HG02763 (cell line): ENCODE data around the gene KRT37.

Experiments used
- ATAC-seq: cut with Tn5 transposase; IDR thresholded peaks from one replicate; pipeline ENCODE4 v1.9.1; 2021; ENCODE audit warnings: mild to moderate bottlenecking, moderate library complexity; ENCODE audit not compliant: unreplicated experiment

The KRT37 gene

GRCh38 chr17:41424111-41424635 is at the start of gene KRT37:
TSS of gene KRT37 (minus strand) at chr17:41424585. CDS start at chr17:41424523, 62 bp downstream.
- ATAC-seq: no peak

DNA sequence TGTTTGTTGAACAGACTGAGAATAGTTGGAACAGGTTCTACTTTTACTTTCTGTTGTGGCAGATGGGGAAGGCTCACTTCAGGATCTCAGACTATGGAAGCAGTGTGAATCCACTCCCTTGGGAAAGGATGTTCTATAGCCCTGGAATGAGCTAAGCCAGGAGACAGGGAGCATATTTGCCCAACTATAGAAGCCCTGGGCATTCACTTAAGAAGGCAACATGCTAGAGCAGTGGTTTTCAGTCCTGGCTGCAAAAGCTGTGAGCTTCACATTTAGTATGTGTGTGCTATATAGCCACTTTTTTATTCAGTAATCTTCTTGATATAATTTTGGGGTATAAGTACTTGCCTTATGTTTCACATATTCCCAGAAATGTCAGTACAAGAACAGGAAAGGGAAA is 44.0 kb upstream of the KRT37 start:
- no peak for ATAC-seq

DNA sequence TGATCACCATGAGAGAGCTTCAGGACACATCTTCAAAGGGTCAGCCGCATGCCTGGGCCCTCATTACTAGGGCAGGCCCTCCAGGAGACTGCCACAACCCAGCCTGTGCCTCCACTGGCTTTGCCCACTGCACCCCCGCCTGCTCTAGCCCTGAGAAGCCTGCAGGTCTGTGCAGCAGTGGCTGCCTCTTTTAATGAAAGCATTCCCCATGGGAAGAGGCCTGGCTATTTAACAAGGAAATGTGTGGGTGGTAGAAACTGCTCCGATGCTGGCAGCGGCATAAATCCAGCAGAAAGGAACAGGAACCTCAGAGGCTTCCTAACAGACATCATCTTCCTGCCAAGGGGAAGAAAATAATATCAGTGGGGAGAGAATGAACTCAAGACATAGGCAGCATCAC is 43.2 kb upstream of the KRT37 start:
- no peak for ATAC-seq

DNA sequence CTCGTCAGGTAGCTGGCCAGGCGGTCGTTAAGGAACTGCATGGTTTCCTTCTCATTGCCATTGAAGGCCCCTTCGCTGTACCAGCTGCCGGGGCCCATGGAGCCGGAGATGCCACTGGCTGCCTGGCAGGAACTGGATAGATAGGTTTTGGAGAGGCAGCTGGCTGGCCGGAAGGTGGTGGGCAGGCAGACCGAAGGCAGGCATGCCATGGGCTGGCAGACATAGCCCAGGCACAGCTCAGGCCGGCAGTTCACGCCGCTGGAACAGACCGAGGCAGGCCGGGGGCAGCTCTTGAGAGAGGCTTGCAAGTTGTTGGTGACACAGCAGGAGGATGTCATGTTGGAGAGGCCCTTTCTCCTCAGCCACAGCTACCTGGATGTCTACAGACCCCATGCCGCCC is 42.6 kb upstream of the KRT37 start, which contains the start of gene KRT32:
Gene KRT32 (minus strand): TSS at position 399 of the 400 bp plus-strand sequence. CDS start 61 bp downstream, at position 338.
- no peak for ATAC-seq

DNA sequence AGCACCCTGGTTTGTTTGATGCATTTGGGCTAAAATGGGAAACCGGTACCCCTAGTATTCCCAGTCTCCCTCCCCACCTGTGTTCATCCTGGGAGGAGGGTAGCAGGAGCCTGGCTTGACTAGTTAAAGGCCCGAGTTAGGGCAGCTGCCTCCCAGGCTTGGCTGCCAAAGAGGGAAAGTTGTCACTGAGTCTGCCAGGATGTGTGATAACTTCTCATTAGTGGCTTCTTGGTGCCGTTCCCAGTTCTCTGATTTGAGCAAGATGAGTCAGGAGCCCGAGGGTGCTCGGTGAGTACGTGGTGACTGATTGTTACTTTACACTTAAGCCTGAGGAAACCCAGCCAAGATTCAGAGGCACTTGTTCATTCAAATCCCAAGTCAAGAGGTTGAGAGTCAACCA is 40.3 kb upstream of the KRT37 start:
- ATAC-seq: no peak

GRCh38 chr17:41464173-41464572 is 39.8 kb upstream of the KRT37 start:
- no peak for ATAC-seq

DNA sequence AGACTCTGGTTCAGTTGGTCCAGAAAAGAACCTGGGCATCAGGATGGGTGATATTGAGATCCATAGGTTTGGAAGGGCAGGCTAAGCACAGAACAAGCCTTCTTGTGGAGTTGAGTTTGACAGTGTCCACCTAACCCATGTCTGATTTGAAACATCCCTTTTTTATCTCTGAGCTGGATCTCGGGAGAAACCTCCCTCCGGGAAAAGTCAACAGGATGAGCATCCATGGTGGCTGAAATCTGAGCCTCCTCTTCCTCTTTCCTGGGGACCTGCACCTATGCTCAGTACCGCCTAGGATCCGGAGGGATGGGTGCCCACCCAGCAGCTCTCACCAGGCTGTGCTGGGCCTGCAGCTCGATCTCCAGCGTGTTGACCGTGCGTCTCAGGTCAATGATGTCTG is 39.4 kb upstream of the KRT37 start:
- ATAC-seq: no peak

DNA sequence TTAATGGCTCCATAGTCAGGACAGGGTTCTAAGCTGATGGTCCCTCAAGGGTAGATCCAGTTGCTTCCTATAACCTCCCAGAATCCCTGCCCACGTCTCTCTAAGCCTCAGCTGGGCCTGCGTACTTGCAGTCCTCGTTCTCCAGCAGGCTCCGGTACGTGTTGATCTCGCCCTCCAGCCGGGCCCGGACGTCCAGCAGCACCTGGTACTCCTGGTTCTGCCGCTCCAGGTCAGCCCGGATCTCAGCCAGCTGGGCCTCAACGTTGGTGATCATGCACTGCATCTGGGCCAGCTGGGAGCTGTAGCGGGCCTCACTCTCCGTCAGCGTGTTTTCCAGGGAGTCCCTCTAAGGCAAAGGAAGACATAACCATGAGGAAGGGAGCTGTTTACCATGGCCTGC is 38.3 kb upstream of the KRT37 start:
- ATAC-seq: no peak

- ATAC-seq: no peak
Measured at GRCh38 chr17:41457676-41458075, 33.3 kb upstream of the KRT37 start.

DNA sequence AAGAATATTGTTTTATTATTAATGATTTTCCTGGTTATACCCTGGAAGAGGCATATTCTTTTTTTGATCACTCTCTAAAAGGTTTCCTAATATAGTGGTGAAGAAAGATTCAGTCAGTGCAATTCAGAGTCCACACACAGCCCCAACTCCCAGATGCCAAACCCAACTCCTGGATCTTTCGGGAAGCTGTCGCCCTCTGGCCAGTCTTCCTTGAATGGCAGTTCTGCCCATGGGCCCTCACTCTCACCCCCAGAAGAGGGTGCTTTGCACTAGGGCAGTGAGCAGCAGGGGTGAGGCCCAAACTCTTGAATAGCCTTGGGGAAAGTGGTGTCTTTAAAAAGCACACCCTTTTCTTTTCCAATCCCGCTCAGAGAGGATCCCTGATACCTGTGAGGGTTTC is 31.8 kb upstream of the KRT37 start:
- ATAC-seq: no peak

- ATAC-seq: no peak
Measured at GRCh38 chr17:41455236-41455635, 30.9 kb upstream of the KRT37 start.

DNA sequence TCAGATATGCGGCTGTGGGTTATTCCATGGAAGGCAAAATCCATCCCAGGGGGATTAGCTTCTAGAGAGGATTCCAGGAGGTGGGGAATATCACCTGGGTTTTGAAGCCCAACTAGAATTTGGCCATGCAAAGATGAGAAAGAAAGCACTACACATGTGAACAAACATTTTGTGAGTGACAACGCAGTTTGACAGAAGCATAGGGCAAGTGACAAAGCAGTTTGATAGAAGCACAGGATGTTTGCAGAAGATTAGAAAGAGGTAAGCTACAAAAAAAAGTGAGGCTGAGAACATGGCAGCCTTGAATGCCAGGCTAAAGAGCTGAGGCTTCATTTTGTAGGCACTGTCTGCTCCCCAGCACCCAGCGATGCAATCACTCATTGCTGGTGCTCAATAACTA is 28.7 kb upstream of the KRT37 start:
- ATAC-seq: no peak

GRCh38 chr17:41452281-41452680 is 27.9 kb upstream of the KRT37 start:
- ATAC-seq: no peak

GRCh38 chr17:41451154-41451728 is 26.9 kb upstream of the KRT37 start:
- ATAC-seq: no peak

- ATAC-seq: no peak
Measured at GRCh38 chr17:41449008-41449407, 24.6 kb upstream of the KRT37 start.

GRCh38 chr17:41448506-41448905 is 24.1 kb upstream of the KRT37 start:
- ATAC-seq: no peak

DNA sequence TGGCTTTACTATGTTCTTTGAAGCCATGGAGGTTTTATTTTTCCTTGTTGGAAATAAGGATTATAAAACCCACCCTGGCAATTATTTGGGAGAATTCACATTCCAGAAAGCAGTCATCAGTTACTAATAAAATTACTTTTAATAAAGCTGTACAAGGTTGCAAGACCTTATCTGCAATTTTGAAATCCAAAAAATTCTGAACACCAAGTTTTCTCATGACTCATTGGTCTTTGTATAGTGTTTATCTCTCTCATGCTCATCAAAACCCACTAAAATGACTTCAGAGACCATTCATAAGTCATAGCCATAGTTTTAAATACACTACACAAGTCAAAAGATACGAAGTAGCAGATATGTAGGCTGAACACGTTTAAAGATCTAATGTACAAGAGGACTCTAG is 22.4 kb upstream of the KRT37 start:
- no peak for ATAC-seq

DNA sequence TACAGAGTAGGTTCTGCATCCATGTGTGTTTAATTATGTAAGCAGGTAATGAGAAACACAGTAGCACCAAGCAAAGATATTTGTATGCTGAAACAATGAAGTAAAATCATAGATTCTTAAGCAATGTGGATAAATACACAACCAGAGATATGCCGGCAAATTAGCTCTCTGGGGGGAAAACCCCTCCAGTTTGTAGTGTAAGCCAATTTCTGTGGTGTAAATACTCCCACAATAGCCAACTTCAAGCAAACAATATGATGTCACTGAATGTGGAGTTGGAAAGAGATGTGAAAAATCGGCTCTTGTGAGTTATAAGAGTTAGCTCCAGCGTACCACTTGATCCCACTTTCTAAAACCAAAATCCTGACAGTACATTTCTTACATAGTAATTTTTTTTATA is 20.3 kb upstream of the KRT37 start:
- ATAC-seq: no peak

DNA sequence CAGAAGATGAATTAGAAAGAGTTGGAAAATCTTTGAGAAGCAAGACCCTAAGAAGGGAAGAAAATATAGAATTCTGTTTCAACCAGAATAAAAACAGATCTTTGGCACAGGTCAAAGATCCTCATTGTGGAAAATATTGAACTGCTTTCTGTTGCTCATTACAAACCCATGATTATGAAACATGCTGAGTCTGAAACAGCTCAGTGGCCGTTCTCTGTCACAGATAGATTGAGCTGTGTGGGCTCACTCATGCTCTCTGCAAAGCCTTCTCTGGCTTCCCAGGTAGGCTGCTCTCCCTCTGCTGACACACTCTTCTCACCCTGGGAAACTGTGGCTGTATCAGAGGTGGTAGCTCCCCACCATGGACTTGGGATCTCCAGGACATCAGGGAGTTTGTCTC is 19.8 kb upstream of the KRT37 start:
- ATAC-seq: no peak

DNA sequence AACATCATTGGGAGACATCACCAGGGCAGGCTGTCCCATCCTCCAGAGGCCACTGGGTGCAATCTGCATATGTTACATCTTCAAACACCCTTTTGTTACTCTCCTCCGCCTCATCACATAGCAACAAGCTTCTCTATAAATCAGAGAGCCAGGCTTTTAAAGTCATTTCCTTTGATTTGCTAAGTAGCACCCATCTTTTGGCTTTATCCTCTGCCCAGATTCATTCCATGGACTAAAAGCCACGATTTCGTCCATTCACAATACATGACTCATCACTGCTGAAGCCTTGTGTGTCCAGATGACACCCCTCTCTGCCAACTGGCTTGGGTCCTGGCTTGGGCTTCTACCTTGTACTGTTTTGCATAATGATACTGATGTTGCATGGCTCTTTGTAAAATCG is 18.4 kb upstream of the KRT37 start:
- no peak for ATAC-seq

- ATAC-seq: no peak
Measured at GRCh38 chr17:41440531-41441033, 16.2 kb upstream of the KRT37 start, which contains the start of gene KRT38. TSS of gene KRT38 (minus strand) at chr17:41440983. CDS start at chr17:41440921, 62 bp downstream.

GRCh38 chr17:41439375-41439774 is 15.0 kb upstream of the KRT37 start:
- no peak for ATAC-seq

- ATAC-seq: no peak
Measured at GRCh38 chr17:41437769-41438168, 13.4 kb upstream of the KRT37 start.
